Panc1 (cell line): Measurements from ENCODE around the gene SND1. TPM values are rescaled to one million over a fixed set of nuclear protein-coding genes. Genes with fewer than 3 reads are reported as not detected.

ENCODE experiments used
- ATAC-seq: fragments of 200-7000 bp; cut with Tn5 transposase; 2 replicates; pipeline ENCODE4 v1.9.1; 2020; ENCODE audit warnings: mild to moderate bottlenecking, moderate library complexity
- BruUV-seq: library from RNA; stranded (reverse); fragments of 400-500 nt; replicated peaks from 2 replicates; lab custom pipeline; 2021; lab: Mats Ljungman, UMichigan
- CTCF ChIA-PET: fragments of 300-600 bp; sonication (Branson Sonifier 250); formaldehyde crosslinking; loops from one replicate; lab custom pipeline; 2022; ENCODE audit warnings: antibody characterized with exemption; lab: Charles Lee
- POLR2A ChIA-PET: fragments of 300-600 bp; sonication (Branson Sonifier 250); formaldehyde crosslinking; loops from one replicate; lab custom pipeline; 2022; ENCODE audit warnings: antibody characterized with exemption; lab: Charles Lee
- DNase-seq: peaks from one replicate; pipeline ENCODE4 v3.0.0-alpha.2; 2010; ENCODE audit warnings: low read depth, low spot score
- H3K27ac ChIP-seq: 2 replicates; pipeline ENCODE4 v1.5.1; 2011; ENCODE audit warnings: mild to moderate bottlenecking, low read length, inconsistent platforms
- H3K27me3 ChIP-seq: fragments of 200-500 bp; sonication (Bioruptor generic); 2 replicates; pipeline ENCODE4 v1.6.0; 2014; ENCODE audit warnings: low read length, inconsistent platforms; ENCODE audit not compliant: control insufficient read depth, insufficient read depth
- H3K36me3 ChIP-seq: fragments of 200-500 bp; sonication (Bioruptor generic); 2 replicates; pipeline ENCODE4 v1.5.1; 2014; ENCODE audit warnings: inconsistent platforms, mild to moderate bottlenecking, low read length, moderate library complexity; ENCODE audit not compliant: control insufficient read depth, insufficient read depth
- H3K4me1 ChIP-seq: 2 replicates; pipeline ENCODE4 v1.5.1; 2011; ENCODE audit warnings: inconsistent platforms, mild to moderate bottlenecking, low read length, moderate library complexity; ENCODE audit not compliant: control insufficient read depth, insufficient read depth
- H3K4me3 ChIP-seq, 2 experiments: 2 replicates each; pipeline ENCODE4 v1.5.1; 2011 to 2012; ENCODE audit warnings: low read depth in 2 of 2, low read length in 2 of 2, mild to moderate bottlenecking in 2 of 2, inconsistent platforms in 1 of 2, moderate library complexity in 1 of 2
- H3K9me3 ChIP-seq: fragments of 200-500 bp; sonication (Bioruptor generic); 2 replicates; pipeline ENCODE4 v1.5.1; 2014; ENCODE audit warnings: low read depth, mild to moderate bottlenecking, inconsistent platforms, low read length, moderate library complexity; ENCODE audit not compliant: control insufficient read depth, insufficient read depth
- POLR2AphosphoS5 ChIP-seq: IDR thresholded peaks from 2 replicates; pipeline ENCODE4 v1.6.1; 2012; ENCODE audit warnings: mild to moderate bottlenecking, low read depth, low read length, moderate library complexity
- SIN3A ChIP-seq: IDR thresholded peaks from 2 replicates; pipeline ENCODE4 v1.6.1; 2012; ENCODE audit warnings: low read depth, mild to moderate bottlenecking, low read length, moderate library complexity, borderline replicate concordance; ENCODE audit not compliant: insufficient read depth
- TCF7L2 ChIP-seq: IDR thresholded peaks from 2 replicates; pipeline ENCODE4 v1.6.1; 2011; ENCODE audit warnings: mild to moderate bottlenecking, low read depth, low read length, inconsistent platforms
- in situ Hi-C: cut with HindIII; loops from 2 replicates; pipeline ENCODE4 v1.10.0; 2016; ENCODE audit warnings: low sequenced_read_pairs, low pct_unique_long_range_greater_than_20kb
- intact Hi-C: fragments of 100-400 bp; cut with micrococcal nuclease; formaldehyde crosslinking; loops from one replicate; pipeline ENCODE4 v1.10.0; 2022; ENCODE audit not compliant: unreplicated experiment
- total RNA-seq: library from RNA; stranded (reverse); gene quantifications from one replicate; pipeline ENCODE4 v1.2.1, GENCODE V29; 2021; ENCODE audit not compliant: unreplicated experiment
- TF ChIP-seq, protein P1 (sequence below): fragments of 450-650 bp; IDR thresholded peaks from 2 replicates; pipeline ENCODE4 v1.5.1; 2017; ENCODE audit warnings: mild to moderate bottlenecking
- TF ChIP-seq, protein P2 (sequence below), 2 experiments: IDR thresholded peaks; 2 replicates each; pipeline ENCODE4 v1.6.1; 2011 to 2012; ENCODE audit warnings: low read depth in 2 of 2, control low read depth in 1 of 2, low read length in 1 of 2, mild to moderate bottlenecking in 1 of 2, moderate library complexity in 1 of 2; ENCODE audit not compliant: insufficient read depth in 1 of 2

The SND1 gene
- total RNA-seq, 1 experiment from 2014 or later = 176 TPM

DNA sequence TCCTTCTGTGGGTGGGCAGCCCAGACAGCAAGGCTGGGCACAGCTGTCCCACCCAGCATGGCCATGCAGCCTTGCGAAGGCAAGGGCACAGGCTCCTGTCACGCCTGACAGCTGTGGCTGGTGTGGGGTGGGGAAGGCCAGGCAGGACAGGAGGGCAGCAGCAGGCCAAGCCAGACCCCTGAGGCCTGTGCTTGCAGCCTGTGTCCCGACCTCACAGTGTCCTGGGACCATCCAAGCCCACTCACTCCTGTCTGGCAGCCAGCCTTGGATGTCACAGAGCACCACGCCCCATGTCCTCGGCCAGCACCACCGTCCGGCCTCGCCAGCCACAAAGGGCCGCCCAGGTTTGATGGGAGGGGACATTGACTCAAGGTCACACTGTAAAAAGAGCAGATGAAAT lies 464.7 kb downstream of the SND1 start:
- in situ Hi-C loops (no loop called here), intact Hi-C loops (no loop called here)
- no peak for ATAC-seq
- Histone ChIP-seq H3K27ac (no peak overlapping the region), H3K4me3 (no peak overlapping the region), H3K36me3 (no peaks in the 10 kb centered on the region), H3K4me1 (no peaks in the 10 kb centered on the region; the same call in 1 of the 2 replicates), H3K9me3 (no peaks in the 10 kb centered on the region), H3K27me3 (no peaks in the 10 kb centered on the region)
- no peak for DNase-seq
- CTCF ChIA-PET = no interaction called here
- no TSS peak for BruUV-seq
- POLR2A ChIA-PET = no interaction called here
- TF ChIP-seq TCF7L2 (no peak), SIN3A (no peak), POLR2AphosphoS5 (no peak)
- TF ChIP-seq, protein P1, sequence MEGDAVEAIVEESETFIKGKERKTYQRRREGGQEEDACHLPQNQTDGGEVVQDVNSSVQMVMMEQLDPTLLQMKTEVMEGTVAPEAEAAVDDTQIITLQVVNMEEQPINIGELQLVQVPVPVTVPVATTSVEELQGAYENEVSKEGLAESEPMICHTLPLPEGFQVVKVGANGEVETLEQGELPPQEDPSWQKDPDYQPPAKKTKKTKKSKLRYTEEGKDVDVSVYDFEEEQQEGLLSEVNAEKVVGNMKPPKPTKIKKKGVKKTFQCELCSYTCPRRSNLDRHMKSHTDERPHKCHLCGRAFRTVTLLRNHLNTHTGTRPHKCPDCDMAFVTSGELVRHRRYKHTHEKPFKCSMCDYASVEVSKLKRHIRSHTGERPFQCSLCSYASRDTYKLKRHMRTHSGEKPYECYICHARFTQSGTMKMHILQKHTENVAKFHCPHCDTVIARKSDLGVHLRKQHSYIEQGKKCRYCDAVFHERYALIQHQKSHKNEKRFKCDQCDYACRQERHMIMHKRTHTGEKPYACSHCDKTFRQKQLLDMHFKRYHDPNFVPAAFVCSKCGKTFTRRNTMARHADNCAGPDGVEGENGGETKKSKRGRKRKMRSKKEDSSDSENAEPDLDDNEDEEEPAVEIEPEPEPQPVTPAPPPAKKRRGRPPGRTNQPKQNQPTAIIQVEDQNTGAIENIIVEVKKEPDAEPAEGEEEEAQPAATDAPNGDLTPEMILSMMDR = no peak
- TF ChIP-seq, protein P2, sequence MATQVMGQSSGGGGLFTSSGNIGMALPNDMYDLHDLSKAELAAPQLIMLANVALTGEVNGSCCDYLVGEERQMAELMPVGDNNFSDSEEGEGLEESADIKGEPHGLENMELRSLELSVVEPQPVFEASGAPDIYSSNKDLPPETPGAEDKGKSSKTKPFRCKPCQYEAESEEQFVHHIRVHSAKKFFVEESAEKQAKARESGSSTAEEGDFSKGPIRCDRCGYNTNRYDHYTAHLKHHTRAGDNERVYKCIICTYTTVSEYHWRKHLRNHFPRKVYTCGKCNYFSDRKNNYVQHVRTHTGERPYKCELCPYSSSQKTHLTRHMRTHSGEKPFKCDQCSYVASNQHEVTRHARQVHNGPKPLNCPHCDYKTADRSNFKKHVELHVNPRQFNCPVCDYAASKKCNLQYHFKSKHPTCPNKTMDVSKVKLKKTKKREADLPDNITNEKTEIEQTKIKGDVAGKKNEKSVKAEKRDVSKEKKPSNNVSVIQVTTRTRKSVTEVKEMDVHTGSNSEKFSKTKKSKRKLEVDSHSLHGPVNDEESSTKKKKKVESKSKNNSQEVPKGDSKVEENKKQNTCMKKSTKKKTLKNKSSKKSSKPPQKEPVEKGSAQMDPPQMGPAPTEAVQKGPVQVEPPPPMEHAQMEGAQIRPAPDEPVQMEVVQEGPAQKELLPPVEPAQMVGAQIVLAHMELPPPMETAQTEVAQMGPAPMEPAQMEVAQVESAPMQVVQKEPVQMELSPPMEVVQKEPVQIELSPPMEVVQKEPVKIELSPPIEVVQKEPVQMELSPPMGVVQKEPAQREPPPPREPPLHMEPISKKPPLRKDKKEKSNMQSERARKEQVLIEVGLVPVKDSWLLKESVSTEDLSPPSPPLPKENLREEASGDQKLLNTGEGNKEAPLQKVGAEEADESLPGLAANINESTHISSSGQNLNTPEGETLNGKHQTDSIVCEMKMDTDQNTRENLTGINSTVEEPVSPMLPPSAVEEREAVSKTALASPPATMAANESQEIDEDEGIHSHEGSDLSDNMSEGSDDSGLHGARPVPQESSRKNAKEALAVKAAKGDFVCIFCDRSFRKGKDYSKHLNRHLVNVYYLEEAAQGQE (IDR thresholded peaks at IDR 0.05; ENCODE audit: insufficient read depth in 1 of 2, low read depth in 2 of 2, low read length in 1 of 2) = no peak

DNA sequence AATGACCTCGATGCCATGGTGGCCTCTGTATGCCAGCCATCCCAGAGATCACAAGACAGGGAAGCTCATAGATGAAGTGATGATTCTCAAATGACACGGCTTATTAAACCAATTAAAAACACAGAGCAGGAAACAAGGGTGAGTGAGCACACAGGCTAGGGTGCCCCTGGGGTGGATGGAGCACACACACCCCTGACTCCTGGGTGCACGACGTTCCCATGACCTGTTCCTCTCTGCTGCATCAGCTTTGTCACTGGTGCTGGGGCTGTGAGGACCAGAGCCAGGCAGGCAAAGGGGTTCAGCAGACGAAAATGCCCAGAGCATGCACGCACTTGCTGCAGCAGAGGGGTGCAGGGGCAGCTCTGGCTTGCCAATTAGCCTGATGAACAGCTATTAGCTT lies 465.7 kb downstream of the SND1 start:
- CTCF ChIA-PET = no interaction called here
- no peak for DNase-seq
- ATAC-seq = no peak
- Histone ChIP-seq H3K36me3 (no peaks in the 10 kb centered on the region), H3K9me3 (no peaks in the 10 kb centered on the region), H3K27ac (no peak overlapping the region), H3K27me3 (no peaks in the 10 kb centered on the region), H3K4me3 (no peak overlapping the region), H3K4me1 (no peaks in the 10 kb centered on the region; the same call in 1 of the 2 replicates)
- TF ChIP-seq SIN3A (no peak), POLR2AphosphoS5 (no peak), TCF7L2 (no peak)
- TF ChIP-seq, protein P2 (IDR thresholded peaks at IDR 0.05; ENCODE audit: insufficient read depth in 1 of 2, low read depth in 2 of 2, low read length in 1 of 2) = no peak
- intact Hi-C loops = no loop called here
- in situ Hi-C loops = no loop called here
- no TSS peak for BruUV-seq
- POLR2A ChIA-PET = no interaction called here
